Breast epithelium (tissue), 3 donors: ENCODE results near the gene CTTN.

Experiments used
- CTCF ChIP-seq, 3 donors: fragments of 450-650 bp; IDR thresholded peaks; one replicate each; pipeline ENCODE4 v1.5.1; 2016 to 2017; ENCODE audit warnings: antibody characterized with exemption in 3 of 3, mild to moderate bottlenecking in 3 of 3, moderate library complexity in 3 of 3
- POLR2A ChIP-seq: fragments of 450-650 bp; IDR thresholded peaks from one replicate; pipeline ENCODE4 v1.6.1; 2016; ENCODE audit warnings: antibody characterized with exemption, mild to moderate bottlenecking, moderate library complexity
- POLR2AphosphoS5 ChIP-seq, 3 donors: sonication (generic); formaldehyde crosslinking; IDR thresholded peaks; one replicate each; pipeline ENCODE4 v1.6.1; 2017; ENCODE audit warnings: antibody characterized with exemption in 3 of 3

- TF ChIP-seq POLR2AphosphoS5 (IDR thresholded peaks at IDR 0.05) (no peak), POLR2A (no peak), CTCF (IDR thresholded peaks at IDR 0.05) (no peak)
Measured at GRCh38 chr11:70381872-70382861, 16.2 kb upstream of the CTTN start.
